T-helper 22 cell (primary cell): ENCODE data around the gene TBC1D17.
"Not testable (repeated sequence)": the region's sequence is repeated elsewhere in the genome, so short reads cannot be mapped to it uniquely, and the experiment has no call there.

Experiments used
- DNase-seq: peaks from one replicate; pipeline ENCODE4 v3.0.0-alpha.2; 2020; ENCODE audit warnings: low read depth

The TBC1D17 gene

DNA sequence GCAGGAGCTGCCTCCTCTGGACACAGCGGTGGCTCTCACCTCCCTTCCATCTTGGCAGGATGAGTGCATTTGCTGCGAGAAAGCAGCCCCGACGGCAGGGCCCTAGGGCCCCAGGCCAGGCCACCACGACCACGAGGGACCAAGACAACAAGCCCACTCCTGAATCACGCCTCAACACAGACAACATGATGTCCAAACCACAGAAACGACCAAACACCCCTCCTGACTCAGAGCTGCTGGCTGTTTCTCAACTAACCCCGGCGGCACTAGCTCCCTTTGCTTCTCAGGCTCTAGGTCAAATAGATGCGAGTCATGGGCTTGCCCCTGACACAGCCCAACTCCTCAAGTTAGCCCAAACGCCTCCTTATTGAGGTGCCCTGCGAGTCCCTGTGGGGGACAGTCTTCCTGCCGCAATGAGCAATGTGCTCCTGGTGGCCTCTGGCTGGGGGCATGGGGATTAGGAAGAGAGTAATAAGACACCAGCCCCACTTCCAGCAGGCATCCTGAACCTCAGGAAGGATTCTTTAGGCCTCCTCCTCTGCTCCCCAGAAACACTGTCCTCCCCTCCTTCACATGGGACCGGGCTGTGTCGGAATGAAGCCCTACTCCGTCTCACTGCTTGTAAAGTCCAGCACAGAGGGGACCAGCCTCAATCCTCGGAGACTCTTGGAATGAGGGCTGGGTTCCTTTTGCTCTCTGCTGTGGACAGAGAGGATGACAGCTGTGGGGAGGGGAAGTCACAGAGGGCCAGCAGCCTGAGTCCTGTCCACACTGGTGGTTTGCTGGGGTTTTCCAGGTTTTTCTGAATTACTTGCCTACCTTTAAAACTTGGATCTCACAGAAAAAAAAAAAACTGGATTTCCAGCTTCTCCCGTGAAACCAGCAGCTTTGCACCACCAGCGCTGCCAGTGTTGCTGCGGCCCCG is 44.6 kb downstream of the TBC1D17 start:
- no peak for DNase-seq

DNA sequence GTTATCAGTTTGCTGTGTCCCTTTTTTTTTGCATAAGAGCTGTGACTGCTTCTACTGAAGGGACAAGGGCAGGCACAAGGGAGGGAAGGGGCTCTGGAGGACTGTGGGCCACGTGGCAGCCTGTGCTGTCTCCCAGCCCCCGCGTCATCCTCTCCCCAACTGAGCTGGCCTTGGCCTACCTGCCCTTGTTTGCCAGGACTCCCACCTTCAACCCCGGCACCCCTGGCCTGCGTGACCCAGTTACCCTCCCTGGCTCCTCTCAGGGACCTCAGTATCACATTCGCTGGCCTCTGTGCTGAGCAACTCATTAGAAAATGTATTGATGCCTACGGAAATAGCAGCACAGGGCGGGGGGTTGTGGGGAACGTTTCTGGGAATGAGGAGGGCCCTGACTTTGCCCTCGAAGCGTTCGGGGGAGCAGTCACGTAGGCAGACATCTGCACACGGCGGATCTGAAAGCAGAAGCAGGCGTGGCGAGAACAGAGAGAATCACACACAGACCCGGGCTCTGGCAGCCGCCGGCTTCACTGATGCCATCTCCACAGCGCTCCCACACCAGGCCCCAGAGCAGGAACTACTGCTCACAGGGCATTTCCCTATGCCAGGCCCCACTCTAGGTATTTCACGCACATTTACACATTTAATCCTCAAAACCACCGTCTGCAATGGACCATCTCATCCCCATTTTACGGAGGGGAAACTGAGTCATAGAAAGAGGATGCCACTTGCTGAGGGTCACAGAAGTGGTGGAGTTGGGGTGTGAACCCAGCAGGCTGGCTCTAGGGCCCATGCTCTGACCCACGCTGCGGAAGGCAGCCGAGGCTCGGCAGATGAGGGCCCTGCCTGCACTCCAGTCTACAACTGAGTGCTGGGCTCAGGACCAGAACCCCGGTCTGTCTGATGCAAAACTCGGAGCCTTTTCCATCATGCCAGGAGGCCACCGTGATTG is 45.8 kb downstream of the TBC1D17 start:
- no peak for DNase-seq

DNA sequence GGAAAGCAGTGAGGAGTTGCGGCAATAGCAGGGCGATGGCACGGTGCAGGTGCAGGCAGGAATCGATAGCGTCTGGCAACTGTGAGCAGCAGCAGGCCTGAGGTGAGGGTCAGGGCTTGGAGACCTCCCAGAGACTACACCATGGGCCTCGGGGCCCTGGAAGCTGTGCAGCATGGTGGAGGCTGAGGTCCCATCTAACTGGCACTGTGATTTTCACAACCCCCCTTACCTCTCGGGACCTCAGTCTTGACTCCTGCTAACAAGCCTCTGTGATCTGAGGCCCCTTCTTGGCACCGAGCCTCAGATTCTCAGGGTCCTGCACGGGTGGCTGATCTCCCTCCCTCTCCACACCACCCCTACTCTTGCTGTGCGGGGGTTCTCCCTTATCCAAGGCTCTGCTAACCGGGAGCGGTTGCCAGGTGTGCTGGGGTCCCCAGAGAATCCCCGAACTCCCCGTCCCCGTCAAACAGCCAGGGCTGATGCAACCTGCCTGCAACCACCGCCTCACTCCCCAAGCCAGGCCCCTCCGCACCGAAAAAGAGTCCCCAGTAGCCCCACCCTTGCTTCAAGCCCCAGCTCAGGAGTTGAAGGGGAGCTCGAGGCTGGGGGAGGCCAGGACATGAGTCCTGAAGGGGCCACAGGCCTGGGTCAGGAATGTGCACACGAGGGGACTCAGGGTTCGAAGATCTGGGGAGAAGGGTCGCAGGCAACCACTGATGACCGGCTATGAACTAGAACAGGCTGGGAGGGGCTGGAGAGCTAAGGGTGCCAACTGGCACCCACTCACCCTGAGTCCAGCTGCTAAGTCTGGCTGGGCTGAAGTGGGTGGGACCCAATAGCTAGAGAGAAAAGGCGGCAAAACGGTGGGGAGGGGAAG is 46.7 kb downstream of the TBC1D17 start:
- DNase-seq: no peak

DNA sequence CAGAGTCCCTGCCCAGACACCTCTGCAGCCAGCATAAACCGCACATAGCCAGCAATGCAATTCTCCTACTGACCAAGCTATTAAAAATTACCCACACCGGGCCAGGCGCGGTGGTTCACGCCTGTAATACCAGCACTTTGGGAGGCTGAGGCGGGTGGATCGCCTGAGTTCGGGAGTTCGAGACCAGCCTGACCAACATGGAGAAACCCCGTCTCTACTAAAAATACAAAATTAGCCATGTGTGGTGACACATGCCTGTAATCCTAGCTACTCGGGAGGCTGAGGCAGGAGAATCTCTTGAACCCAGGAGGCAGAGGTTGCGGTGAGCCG is 47.3 kb downstream of the TBC1D17 start:
- DNase-seq: not testable (repeated sequence)

DNA sequence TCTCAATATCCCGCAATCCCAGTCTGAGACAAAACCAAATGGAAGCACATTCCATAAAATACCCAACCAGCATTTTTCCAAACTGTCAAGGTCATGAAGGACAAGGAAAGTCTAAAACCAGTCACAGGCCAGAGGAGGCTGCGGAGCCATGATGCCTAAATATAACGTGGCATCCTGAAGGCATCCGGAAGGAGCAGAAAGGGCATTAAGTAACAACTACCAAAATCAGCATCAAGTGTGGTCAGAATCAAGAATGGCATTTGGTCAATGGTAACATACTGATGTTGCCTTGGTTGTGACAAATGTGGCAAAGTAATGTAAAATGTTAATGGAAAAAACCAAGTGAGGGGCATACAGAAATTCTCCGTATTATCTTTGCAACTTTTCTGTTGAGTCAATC is 48.0 kb downstream of the TBC1D17 start:
- DNase-seq: no peak

DNA sequence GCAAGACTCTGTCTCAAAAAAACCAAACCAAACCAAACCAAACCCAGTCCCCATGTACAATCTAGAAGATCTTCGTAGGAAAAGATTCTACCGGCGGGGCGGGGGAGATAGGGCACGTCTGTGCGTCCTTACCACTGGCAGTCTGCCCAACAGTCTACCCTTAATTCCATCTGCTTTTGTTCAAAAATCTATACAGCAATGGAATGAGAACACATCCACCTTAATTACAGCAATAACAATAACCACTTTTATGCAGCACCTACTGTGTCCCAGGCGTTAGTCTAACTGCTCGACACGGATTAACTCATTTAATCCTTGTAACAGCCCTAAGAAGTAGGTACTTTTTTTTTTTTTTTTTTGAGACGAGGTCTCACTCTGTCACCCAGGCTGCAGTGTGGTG is 49.0 kb downstream of the TBC1D17 start:
- no peak for DNase-seq

DNA sequence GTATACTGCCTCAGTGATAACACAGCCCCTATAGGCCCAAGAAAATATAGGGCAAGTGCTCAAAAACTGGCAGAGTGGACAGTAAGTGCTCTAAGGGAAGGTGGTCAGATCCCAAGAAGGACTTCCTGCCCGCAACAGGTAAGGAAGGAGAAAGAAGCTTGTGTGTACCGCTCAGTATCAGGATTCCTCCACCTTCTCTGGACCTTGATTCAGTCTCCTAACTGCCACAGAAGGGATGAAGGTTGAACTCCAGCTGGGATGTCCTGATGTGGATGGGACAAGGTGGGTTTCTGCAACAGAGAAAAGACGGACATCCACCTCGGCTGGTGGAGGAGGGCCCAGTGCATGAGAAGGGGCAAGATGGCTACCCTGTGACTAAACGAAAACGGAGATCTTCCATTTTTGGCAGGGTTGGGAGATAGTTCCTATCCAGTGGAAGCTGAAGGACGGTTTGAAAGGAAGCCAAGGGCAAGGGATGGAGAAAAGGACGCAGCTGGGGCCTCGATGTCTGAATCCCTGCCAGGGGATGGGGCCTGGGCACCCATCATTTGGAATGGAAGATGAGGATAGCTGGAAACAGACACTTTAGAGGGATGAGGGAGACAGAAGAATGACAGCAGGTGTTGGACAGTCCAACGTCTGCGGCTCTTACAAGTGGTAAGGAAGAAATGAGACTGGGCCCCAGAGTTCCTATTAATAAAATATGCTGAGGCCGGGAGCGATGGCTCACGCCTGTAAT is 50.2 kb downstream of the TBC1D17 start:
- DNase-seq: no peak

DNA sequence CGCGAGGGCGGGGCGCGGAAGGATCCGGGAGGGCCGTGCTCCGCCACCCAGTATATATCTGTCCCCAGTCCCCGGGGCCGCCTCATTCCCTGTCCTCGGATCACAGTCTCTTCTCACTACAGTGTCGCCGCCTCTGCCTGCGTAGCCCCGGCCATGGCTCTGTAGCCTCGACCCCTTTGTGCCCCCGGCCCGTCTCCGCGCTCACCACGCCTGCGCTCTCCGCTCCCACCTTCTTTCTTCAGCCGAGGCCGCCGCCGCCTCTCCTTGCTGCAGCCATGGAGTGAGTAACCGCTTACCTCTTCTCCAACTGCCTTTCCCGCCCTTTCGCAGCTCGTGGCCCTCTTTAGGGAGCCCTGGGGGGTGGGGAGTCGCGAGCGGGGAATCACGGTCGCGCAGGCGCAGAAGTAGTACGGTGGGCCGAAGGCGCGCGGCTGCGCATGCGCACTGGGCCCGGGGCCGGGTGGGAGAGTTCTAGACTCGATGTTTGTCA is 51.7 kb downstream of the TBC1D17 start, which contains the start of the genes ATF5 and NUP62:
TSS of gene ATF5 (plus strand) at position 85 of the 490 bp plus-strand sequence. CDS start 1,646 bp downstream, outside the sequence.
TSS of gene NUP62 (minus strand) at position 384 of the 490 bp plus-strand sequence. CDS start 19,697 bp downstream, outside the sequence.
- DNase-seq: peak; percentile 80

DNA sequence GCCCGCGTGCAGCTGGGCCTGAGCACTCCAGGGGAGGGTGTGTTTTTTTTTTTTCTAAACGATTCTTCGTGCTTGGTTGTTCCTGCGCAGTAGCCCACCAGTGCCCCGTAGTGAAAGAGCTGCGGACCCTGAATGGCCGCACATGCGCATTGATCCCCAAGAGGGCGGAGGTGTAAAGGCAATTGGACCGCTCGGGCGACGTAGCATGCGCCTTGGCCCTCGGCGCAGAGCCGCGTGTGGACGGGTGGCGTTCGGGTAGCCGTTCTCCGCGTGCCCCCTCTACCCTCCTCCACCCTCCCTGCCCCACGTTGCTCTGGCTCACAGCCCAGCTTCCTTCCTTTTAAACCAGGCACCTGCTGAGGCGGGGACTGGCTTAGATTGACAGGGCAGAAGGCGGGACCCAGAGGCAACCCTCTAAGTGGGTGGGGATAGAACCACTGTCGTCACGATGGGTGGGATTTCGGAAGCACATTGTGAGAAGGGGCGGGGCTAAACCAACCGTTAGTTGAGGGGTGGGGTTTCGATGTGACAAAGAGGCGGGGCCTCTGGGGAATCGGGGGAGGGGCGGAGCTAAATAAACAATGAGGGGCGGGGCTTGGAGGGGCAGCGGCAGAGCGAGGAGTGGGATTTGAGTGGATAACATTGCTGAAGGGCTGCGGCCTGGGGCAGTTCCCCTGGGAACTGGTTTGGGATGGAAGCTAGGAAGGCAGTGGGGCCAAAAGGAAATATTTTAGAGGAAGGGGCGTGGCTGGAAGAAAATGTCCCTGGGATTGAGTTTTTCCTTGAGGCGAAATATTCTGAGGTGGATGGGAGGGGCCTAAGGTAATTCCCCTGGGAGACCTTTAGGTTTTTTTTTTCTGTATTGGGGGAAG is 52.3 kb downstream of the TBC1D17 start:
- peak; percentile 89 for DNase-seq

DNA sequence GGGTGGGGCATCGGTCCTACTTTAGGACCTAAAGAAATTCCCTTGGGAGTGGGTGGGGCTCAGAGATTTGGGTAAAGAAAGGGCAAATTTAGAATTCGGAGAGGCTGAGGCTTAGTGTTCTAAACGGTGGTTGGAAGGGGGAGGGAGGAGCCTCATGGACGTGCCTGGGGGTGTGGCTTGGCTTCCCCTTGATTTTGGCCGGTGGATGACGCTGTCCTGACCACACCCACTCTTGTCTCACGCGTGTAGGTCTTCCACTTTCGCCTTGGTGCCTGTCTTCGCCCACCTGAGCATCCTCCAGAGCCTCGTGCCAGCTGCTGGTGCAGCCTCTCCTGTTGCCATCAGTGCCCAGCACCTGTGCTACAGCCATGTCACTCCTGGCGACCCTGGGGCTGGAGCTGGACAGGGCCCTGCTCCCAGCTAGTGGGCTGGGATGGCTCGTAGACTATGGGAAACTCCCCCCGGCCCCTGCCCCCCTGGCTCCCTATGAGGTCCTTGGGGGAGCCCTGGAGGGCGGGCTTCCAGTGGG is 53.0 kb downstream of the TBC1D17 start:
- no peak for DNase-seq

DNA sequence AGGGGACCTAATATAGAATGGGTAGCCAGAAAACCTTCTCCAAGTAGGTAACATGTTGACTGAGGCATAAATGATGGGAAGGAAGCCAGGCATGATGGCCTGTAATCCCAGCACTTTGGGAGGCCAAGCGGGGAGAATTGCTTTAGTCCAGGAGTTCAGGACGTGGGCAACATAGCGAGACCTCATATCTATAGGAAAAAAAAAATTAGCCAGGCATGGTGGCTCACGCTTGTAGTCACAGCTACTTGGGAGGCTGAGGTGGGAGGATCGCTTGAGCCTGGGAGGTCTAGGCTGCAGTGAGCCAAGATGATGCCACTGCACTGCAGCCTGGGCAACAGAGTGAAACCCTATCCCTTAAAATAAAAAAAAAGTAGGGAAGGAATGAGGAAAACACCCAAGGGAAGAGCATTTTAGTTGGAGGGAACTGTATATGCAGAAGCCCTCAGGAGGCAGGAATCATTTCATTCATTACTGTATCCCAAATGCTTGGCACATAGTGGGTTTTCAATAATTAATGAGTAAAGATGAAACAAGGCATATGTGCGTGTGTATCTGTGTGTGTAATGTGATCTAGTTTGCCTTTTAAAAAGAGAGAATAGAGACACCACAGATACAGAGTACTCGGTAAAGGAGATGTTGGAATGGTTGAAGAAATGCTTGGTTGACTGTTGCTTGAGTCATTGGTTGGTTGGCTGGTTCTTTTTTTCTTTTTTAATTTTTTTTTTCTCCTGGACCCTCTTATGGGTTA is 54.0 kb downstream of the TBC1D17 start:
- no peak for DNase-seq

DNA sequence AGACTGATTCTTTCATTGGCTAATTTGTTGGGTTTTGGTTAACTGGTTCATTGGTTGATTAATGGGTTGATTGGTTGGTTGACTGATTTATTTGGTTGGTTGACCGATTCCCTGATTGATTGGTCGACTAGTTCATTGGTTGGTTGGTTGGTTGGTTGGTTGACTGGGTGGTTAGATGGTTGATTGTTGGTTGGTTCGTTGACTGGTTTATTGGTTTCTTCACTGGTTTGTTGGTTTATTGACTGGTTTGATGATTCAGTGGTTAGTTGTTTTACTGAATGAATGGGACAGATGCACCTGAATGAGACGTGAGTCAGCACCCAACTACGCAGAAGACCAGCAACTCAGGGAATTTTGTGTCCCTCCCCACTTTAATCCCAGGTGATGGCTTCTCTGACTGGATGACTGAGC is 54.5 kb downstream of the TBC1D17 start:
- no peak for DNase-seq

DNA sequence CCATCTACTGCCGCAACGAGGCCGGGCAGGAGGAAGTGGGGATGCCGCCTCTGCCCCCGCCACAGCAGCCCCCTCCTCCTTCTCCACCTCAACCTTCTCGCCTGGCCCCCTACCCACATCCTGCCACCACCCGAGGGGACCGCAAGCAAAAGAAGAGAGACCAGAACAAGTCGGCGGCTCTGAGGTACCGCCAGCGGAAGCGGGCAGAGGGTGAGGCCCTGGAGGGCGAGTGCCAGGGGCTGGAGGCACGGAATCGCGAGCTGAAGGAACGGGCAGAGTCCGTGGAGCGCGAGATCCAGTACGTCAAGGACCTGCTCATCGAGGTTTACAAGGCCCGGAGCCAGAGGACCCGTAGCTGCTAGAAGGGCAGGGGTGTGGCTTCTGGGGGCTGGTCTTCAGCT is 55.2 kb downstream of the TBC1D17 start:
- no peak for DNase-seq

DNA sequence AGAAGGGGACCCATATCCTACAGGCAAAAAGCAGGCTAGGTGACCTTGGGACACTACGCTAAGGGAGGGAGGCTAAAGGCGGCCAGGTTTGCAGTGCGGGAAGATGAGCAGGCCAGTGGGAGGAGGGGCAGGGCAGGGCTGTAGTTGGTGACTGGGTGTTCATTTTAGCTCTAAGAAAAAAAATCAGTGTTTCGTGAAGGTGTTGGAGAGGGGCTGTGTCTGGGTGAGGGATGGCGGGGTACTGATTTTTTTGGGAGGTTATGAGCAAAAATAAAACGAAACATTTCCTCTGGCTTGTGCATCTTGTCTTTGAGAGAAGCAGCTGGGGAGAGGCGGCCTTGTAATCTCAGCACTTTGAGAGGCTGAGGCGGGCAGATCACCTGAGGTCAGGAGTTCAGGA is 56.1 kb downstream of the TBC1D17 start:
- no peak for DNase-seq

DNA sequence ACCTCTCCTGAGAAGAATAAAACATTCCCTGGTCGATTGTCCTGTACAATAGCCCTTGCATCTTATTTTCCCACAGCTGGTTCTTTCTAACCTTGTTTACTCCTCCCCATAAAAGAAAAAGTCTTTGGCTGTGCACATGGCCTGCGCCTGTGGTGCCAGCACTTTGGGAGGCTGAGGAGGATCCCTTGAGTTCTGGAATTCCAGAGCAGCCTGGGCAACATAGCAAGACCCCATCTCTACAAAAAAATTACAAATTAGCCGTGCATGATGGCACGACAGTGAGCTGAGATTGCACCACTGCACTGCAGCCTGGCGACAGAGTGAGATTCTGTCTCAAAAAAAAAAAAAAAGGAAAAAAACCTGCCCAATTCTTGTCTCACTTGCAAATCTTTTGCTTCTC is 59.0 kb downstream of the TBC1D17 start:
- no peak for DNase-seq

DNA sequence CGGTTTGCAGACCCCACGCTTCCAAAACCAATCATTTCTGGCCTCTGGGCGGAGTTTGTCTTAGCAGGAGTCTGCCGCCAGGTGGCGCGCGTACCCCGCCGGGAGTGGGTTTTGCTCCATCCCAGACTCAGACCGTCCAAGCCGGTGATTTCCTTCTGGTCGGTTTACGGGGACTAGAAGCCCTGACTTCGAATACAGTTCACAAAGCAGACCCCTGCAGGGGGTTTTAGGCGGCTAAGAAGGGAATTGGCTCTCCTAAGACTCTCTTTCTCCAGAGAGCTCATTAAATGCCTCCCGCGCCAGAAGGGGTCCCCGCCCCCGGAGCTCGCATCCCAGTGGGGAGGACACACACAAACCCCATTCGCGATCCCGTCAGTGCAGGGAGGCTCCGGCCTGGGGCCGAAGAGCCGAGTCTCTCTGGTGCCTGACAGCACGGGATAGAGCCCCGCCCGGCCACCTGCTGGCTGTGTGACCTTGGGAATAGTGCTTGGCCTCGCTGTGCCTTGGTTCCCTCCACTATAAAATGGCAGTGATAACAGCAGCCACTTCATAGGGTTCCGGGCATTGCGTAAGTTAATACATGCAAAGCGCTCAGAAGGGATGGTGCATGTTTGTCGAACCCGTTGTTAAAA is 60.4 kb downstream of the TBC1D17 start:
- peak; percentile 34 for DNase-seq
